NCI-H187 (cell line): ENCODE results near the gene ZNF641.
A peak's percentile ranks its signal among the peaks of the same experiment; 100 is the strongest.

Experiments used
- DNase-seq, 2 experiments: peaks; one replicate each; lab custom pipeline; 2025; lab: John Stamatoyannopoulos, UW

The ZNF641 gene

GRCh38 chr12:48350249-48351021 is at the start of gene ZNF641:
Gene ZNF641, minus strand, starts transcription at chr12:48350919. Its CDS starts 2,829 bp downstream, at chr12:48348090.
- DNase-seq = peak; percentile 51 to 64

- no peak for DNase-seq
Observed at GRCh38 chr12:48390026-48390425, 39.3 kb upstream of the ZNF641 start.

DNA sequence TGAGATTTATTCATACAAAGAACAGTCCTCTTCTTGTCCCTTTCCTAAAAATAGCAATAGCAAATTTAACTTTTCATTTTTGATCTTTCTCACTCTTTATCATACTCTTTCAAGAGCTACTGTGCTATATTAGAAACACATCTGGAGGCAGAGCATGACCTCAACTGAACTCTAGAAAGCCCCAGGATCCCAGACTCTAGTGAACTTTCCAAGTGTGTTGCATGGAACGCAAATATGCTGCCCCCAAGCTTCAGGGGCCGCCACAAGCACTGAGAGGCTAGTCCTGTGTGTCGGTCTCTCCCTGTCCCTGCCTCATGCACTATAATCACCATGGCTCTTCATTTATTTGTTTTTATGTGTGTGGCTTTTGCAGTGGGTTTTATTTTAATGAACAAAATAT is 38.7 kb upstream of the ZNF641 start:
- no peak for DNase-seq

GRCh38 chr12:48388938-48389337 is 38.2 kb upstream of the ZNF641 start:
- no peak for DNase-seq

DNA sequence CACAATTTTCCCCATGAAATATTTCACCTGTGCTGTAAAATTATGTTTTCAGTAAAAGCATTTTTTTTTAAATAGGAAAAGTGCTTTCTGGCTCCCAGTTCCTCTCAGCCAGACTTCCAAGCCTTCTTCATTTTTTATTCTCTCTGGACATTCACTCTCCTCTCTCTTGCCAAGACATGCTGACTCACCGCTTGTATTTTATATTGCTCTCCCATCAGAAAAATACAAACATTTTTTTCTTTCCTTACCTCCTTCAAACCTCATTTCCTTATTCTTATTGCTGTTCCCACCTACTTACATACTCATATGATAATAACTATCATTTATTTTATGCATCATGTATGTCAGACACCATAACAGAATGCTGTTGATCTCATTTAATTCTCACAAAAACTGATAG is 37.7 kb upstream of the ZNF641 start:
- no peak for DNase-seq

- DNase-seq = no peak
Observed at GRCh38 chr12:48380596-48380995, 29.9 kb upstream of the ZNF641 start.

GRCh38 chr12:48379794-48380193 is 29.1 kb upstream of the ZNF641 start:
- DNase-seq = no peak

DNA sequence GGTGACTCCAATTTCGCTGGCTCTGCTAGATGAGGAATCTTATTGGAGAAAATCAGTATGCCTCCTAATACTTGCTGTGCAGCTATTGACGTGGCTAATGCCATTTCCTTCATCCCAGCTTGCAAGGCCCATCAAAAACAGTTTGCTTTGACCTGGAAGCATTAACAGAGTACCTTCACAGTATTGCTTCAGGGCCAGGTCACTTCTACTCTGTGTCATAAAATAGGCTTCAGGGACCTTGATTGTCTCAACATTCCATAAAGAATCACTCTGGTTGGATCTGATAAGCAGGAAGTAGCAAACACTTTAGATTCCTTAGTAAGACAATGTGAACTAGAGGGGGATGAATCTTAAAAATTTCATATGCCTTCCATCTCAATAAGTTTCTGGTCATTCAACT is 26.9 kb upstream of the ZNF641 start:
- no peak for DNase-seq

DNA sequence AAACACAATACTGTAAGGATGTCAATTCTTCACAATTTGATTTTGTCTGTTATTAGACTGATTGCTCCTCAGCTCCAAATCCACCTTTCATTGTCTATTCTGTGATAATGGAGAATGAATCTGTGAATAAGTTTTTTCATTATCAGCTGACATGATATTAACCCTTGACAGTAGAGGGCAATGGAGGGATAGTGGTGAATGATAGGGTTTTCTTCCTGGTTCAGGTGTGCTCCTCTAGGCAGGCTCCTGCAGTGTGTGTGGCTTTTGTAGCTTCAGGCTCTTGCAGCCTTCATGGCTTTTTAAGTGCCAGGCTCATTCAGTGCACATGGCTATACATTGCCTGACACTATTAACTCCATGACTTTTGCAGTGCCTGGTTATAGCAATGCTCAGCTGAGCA is 23.4 kb upstream of the ZNF641 start:
- no peak for DNase-seq

GRCh38 chr12:48366131-48366530 is 15.4 kb upstream of the ZNF641 start:
- no peak for DNase-seq

DNA sequence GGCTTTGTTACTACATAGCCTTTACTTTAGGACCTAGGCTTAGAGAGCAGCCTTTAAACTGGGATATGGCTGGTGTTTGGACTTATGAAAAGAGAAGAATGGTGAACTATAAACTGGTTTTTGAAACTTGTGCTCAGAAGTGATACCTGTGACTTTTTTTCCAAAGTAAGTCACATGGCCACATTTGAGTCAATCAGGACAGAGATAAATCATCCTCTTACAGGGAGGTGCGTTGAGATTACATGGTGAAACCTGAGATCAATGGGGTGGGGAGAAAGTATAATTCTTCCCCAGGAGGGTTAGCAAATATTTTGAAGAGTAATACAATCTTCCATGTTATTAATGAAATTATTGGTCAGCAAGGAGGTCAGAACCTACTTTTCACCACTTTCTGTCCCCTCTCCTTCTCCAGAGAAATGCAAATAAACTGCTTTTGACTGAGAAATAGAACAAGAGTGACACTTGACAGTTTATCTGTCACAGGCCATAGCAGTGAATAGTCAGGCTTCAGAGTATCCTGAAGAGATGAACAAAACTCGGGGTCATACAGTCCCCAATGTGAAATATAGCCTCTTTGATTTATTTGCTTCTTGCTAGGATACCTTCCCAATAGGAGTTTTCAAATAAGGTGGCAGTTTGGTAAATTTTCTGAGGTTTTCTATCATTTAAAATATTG is 11.1 kb upstream of the ZNF641 start:
- DNase-seq = no peak

DNA sequence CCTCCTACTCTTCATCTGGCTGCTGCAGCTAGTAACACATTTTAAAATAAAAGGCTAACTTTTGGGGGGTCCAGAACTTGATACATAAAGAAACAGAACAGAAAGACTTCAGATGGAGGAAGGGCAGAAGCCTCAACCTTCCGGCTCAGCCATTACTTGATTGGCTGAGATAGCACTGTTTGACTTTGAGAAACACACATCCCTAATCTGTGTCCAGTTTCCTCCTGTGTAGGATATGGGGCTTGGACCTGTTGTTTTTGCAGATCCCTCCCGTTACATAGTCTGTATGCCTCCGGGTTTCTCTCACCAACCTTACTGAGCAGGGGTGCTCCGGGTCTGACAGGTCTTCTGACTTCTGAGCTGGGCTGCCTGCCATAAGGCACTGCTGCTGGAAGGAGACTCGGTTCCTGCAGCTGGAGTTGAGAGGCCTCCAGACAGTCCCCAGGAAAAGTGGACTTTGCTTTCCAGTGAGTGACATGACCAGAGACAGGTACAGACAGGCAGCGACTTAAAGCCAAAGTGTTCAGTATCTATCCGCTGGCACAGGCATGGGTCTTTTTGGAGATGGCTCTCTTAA is 8.3 kb upstream of the ZNF641 start:
- no peak for DNase-seq

DNA sequence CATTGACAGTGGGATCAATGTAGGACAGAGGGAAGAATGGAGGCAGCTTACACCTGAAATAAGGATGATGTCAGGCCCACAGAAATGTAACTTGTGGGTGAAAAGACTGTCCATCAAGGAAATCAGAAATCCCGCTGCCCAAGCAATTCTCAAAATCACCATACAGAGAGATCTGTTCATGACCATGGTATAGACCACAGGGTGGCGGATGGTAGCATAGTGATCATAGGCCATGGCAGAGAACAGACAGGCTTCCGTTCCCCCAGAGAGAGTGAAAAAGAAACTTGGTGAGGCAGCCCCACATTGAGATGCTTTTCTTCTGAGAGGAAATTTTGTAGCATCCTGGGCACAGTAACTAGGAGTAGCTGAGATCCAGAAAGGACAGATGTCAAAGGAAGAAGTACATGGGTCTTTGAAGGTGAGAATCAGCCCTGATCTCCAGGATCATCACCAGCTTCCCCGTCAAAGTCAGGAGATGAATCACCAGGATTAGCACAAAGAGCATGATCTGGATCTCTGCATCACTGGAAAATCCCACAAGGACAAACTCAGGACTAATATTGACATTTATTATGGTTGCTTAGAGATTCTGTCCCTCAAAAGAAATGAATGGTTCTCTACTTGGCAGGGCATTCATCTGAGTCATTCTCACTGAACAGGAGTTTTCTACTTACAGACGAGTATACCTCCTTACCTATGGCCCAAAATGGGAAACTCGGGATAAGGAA is 5.5 kb upstream of the ZNF641 start:
- DNase-seq = no peak

- no peak for DNase-seq
Observed at GRCh38 chr12:48352157-48352760, 1.5 kb upstream of the ZNF641 start.

- DNase-seq = peak in 1 of 2 experiments; percentile 51
Observed at GRCh38 chr12:48351022-48351708, 446 bp upstream of the ZNF641 start.

- DNase-seq = no peak
Observed at GRCh38 chr12:48349471-48349870, 1.2 kb downstream of the ZNF641 start.

- DNase-seq = no peak
Observed at GRCh38 chr12:48342980-48343379, 7.7 kb downstream of the ZNF641 start.

GRCh38 chr12:48340943-48341342 is 9.8 kb downstream of the ZNF641 start:
- no peak for DNase-seq

- no peak for DNase-seq
Observed at GRCh38 chr12:48339442-48340117, 11.1 kb downstream of the ZNF641 start.

GRCh38 chr12:48336564-48336963 is 14.2 kb downstream of the ZNF641 start:
- DNase-seq = no peak

GRCh38 chr12:48336061-48336460 is 14.7 kb downstream of the ZNF641 start:
- DNase-seq = no peak
